GM21447 (cell line): ENCODE data around the gene PRIM2.
"Not testable (repeated sequence)": the region's sequence is repeated elsewhere in the genome, so short reads cannot be mapped to it uniquely, and the experiment has no call there.

ENCODE experiments used
- ATAC-seq: cut with Tn5 transposase; IDR thresholded peaks from one replicate; pipeline ENCODE4 v1.9.1; 2021; ENCODE audit not compliant: unreplicated experiment

Gene PRIM2

DNA sequence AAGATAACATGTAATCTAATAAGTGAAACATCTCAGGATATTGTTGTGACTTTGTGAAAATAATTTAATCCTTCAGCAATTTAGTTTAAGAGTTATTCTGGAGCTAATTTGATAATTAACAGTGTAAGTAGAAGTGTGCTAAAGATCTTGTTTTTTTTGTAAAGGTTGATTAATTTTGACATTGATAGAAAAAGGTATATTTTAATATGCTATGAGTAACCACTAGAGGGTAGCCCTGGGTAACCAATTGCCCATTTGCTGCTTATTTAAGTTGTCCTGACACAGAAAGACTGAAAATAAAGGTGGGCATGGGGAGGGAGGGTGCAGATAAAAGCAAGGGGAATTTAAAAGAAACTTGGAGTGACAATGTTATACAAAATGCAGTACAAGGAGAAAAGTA, 262.1 kb downstream of the PRIM2 start:
- not testable (repeated sequence) for ATAC-seq

DNA sequence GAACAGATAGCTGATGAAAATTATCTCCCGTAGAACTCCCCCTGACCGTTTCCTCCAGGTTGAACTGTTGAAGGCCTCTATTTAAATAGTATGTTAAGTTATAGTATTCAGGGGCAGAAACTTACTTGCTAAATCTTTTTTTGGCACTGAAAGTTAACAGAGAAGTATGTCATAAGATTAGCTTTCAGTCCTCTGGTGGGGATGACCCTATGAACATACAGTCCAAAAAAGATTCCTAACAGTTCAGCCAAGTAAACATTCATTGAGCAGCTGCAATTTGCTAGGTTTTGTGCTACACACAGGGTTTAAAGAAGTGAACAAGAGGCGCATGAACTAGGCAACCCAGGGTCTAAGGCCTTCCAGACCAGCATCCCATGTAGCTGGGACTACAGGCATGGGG, 264.2 kb downstream of the PRIM2 start:
- not testable (repeated sequence) for ATAC-seq

DNA sequence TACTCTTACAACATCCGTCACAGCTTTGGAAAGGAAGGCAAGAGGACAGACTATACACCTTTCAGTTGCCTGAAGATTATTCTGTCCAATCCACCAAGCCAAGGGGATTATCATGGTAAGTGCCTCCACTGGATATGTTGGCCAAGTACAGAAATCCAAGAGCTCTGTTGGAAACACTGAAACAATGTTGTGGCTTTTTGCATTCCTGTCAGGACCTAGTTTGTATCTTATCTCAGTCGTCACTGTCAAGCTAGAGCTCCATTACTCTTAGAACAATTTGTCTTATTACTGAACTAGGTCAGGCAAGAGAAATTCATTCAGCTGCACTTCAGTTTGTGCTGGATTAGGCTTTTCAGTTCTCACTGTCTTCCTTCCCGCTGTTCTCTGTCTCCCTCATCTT, 283.7 kb downstream of the PRIM2 start:
- ATAC-seq: not testable (repeated sequence)

DNA sequence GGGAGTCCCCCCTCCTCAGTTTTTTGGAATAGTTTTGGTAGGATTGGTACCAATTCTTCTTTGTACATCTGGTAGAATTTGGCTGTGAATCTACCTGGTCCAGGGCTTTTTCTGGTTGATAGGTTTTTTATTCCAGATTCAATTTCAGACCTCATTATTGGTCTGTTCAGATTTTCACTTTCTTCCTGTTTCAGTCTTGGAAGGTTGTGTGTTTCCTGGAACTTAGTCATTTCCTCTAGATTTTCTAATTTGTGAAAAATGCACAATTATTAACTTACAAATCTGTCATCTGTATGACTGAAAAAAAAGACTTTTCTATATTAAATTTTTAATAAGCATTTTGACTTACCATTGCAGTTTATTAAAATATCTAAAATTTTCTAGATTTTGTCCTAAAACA, 287.9 kb downstream of the PRIM2 start:
- ATAC-seq: not testable (repeated sequence)

DNA sequence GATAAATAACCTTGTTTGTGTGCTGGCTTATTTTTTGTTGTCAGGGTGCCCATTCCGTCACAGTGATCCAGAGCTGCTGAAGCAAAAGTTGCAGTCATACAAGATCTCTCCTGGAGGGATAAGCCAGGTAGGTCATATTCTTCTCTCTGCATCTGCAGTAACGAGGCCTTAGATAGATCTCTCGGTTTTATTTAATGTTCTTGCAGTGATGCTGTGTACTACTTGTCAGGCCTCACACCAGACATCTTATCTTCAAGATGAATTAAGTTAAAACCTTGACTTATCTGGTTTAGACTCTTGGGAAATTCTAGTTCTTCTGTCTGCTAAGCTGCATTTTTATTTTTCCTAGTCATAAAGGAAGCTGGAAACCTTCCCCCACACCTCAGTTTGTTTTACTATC, 288.9 kb downstream of the PRIM2 start:
- not testable (repeated sequence) for ATAC-seq

DNA sequence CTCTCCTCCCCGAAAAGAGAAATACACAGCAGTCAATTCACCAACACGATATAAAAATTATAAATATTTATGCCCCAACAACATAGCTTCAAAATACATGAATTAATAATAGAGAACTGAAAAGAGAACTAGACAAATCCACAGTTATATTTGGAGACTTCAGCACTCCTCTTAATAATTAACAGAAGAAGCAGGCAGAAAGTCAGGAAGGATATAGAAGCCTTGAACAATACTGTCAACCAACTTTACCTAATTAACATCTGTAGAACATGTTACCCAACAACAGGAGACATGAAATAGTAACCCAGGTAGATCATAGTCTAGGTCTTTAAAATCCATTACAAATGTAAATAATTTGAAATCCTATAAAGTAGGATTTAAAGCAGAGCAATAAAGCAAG, 293.2 kb downstream of the PRIM2 start:
- not testable (repeated sequence) for ATAC-seq

DNA sequence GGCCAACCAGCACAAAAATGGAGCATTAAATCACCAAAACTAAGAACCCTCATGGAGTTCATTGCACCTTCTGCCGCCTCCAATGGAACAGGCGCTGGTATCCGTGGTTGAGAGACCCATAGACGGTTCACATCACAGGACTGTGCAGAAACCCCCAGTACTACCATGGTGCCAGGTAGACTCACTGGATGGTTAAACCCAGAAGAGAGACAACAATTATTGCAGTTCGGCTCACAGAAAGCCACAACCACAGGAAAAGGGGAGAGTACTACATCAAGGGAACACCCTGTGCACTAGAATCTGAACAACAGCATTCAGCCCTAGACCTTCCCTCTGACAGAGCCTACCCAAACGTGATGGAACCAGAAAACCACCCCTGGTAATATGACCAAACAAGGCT, 301.5 kb downstream of the PRIM2 start:
- not testable (repeated sequence) for ATAC-seq

DNA sequence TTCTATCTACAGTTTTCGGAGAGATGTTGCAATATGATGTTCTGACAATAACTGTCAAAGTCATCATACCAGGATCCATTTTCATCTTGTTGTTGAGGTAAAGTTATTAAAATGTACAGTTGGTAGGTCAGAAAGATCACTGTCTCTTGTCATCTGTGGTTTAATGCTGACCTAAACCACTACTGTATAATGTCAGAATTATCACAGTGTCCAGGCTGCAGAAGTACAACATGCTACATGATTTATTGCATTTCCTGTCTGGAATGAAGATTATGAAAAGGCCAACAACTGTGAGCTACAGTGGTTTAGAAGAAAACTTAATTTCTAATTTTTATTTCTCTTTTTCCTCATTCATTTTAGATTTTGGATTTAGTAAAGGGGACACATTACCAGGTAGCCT, 314.3 kb downstream of the PRIM2 start:
- ATAC-seq: not testable (repeated sequence)

DNA sequence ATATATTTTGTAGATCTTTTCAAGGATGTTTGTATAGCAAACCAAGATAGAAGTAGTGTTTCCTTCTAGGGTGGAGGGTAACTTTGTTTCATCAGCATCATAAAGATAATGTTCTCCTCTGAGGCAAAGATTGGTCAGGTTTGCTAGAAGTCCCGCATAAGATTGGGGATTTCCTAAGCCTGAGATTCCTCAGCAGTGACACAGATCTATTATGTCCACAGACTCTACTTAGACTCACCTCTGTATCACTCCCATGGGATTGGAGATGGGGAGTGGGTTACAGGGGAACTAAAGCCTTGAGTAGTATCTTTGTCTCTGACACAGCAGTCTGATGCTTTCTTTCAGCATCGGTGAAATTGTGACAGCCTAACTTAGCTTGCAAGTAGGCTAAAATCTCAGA, 341.1 kb downstream of the PRIM2 start:
- not testable (repeated sequence) for ATAC-seq

DNA sequence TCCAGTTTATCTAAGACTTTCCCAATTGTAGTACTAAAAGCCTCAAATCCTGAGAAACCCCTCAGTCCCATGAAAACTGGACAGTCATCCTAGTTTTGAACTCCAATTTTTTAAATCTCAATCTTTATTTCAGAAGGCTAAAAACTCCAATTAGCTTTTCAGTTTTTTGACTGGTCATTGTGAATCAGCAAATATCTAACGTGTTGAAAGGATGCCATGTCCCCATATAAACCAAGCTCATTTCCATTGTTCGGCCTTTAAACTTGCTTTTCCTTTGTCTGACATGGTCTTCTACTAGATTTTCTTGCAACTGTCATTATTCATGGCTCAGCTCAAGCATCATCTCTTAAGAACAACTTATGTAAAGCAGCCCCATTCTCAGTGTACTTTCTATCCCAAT, 342.4 kb downstream of the PRIM2 start:
- ATAC-seq: not testable (repeated sequence)

DNA sequence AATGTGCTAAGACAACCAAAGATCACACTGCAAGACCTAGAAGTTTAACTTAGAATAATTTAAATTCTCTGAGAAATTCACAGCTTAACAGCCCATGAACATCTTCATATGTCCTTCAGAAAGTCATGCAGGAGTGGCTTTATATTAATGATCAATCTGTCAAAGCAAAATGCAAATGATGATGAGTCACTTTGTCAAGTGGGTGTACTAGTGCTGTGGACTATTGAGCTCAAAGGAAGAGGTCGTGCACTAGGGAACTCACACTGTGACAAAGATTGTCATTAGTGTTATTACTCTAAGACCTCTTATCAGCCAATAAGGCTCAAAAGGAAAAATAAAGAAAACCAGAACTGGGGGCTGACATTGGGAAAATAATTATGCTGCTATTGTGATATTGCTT, 343.5 kb downstream of the PRIM2 start:
- not testable (repeated sequence) for ATAC-seq

DNA sequence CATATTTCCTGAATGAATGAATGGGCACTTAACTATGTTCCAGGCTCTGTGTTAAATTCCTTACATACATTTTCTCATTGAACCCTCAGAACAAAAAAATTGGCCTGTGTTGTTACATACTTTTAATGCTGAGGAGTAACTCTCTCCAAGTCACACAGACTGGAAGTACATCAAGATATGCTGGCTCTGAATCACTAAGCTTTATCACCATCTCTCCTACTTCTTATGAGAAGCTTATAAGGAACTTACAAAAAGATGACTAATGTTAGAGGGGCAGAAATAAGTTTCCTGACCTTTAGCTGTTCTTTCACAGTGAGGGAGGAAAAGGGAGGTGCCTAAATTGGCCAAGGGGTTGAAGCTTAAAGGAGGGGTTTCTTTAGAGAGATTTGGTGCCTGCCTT, 350.7 kb downstream of the PRIM2 start:
- not testable (repeated sequence) for ATAC-seq

DNA sequence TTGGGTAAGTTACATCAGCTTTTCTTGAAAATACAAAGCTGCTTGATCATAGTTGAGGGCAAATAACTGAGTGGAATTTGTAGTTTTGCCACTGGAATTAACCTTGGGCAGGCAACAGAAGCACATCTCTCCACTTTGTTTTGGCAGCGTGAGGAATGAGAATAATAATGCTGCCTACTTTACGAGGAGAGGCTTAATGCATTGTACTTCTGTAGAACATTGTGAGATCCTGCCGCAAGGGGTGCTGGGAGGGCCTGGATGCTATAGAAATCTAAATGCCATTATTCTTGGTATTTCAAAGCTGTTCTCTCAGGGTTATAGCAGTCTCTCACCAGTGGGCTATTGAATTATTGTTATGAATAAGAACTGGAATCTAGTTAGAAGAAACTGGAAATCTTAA, 353.8 kb downstream of the PRIM2 start:
- ATAC-seq: not testable (repeated sequence)

DNA sequence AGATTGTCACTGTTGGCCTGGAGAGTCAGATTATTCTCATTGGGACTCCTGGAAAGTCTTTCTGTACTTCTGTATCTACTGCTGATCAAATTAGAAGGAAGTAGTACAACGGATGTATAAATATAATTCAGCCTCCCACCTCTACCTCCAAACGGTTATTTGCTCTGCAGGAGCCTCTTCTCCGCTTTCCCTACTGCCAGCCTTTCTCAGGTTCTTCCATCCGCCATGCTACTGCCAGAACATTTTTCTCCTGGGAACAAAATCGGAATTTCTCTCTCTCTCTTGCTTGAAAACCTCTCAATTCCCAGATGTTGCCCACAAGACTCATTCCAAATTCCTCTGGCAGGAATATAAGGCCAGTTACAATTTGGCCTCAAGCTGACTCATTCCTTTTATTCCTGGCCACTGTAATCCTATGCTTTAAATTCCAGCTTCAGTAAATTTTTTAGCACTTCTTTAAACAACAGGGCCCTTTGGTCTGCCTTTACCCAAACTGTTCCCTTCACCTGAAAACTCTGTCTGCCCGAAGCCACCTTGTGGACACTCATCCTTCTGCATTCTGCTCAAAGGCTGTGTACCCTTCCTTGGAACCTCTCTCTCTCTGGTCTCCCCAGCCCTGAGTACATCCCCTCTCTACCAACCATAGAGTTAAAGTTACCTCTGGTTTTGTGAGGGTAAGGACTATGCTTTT, 354.7 kb downstream of the PRIM2 start:
- ATAC-seq: not testable (repeated sequence)

DNA sequence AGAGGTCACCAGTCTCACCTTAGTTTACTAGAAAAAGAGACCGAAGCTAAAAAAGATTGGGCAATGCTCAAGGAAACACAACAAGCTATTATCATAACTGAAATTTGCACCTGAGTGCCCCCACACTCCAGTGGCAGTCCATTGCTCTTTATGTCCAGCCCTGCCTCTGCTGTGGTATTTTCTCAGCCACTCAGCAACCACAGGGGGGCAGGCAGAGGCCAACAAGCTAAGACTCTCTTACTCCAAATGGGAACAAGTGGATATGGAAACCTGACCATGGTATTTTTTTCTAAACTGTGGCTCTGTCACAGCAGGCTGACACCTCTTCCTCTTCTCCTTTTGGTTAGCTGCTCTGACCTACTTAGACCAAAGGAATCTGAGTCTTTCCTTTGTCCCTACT, 355.9 kb downstream of the PRIM2 start:
- not testable (repeated sequence) for ATAC-seq

DNA sequence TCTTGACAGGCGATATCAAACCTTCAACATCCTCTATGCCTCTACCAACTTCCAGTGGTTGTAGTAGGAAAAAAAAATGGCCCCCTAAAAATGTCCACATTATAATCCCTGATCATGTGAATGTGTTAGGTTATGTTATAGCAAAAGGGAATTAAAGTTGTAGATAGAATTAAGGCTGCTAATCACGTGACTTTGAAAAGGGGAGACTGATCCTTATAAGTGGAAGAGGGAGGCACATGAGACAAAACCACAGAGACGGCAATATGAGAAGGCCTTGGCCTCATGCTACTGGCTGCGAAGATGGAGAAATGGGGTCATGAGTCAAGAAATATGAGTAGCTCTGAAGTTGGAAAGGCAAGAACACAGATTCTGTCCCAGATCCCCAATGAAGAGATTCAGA, 358.0 kb downstream of the PRIM2 start:
- ATAC-seq: not testable (repeated sequence)

DNA sequence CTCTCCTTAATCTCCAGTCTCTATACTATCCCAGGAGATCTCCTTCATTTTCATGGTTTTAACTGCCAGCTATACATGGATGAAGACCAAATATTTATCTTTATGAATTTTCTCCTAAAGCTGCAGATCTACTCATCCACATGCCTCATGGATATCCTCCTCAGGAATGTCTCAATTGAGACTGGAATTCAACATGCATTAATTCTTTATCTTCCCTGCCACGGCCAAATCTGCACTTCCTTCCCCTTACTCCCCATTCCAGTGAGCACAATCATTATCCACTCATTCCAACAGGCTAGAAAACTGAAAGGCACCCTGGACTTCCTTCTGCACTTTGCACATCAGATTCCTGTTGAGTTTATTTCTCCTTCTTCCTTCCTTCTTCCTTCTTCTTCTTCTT, 379.0 kb downstream of the PRIM2 start:
- ATAC-seq: not testable (repeated sequence)
